K562 (cell line): ENCODE results near the gene PNPO. TPM values are rescaled to one million over a fixed set of nuclear protein-coding genes. Genes with fewer than 3 reads are reported as not detected.

Experiments used
- BRD4 ChIP-seq: fragments of 200-600 bp; sonication (generic); IDR thresholded peaks from 2 replicates; pipeline ENCODE4 v1.6.1; 2017; ENCODE audit warnings: inconsistent platforms
- BRF1 ChIP-seq: IDR thresholded peaks from 3 replicates; pipeline ENCODE4 v1.6.1; 2011; ENCODE audit warnings: borderline replicate concordance, mild to moderate bottlenecking; ENCODE audit not compliant: insufficient read length; ENCODE audit errors: extremely low read depth
- CCAR2 ChIP-seq: fragments of 200-400 bp; formaldehyde crosslinking; IDR thresholded peaks from 2 replicates; pipeline ENCODE4 v1.6.1; 2017; ENCODE audit warnings: mild to moderate bottlenecking, low read depth, low read length
- EP400 ChIP-seq: fragments of 450-650 bp; IDR thresholded peaks from 2 replicates; pipeline ENCODE4 v1.6.1; 2017; ENCODE audit warnings: antibody characterized with exemption, mild to moderate bottlenecking, moderate library complexity
- ESRRB ChIP-seq: fragments of 250-450 bp; sonication (Bioruptor Pico); IDR thresholded peaks from 2 replicates; pipeline ENCODE4 v1.5.0; 2020; ENCODE audit warnings: mild to moderate bottlenecking, moderate library complexity, borderline replicate concordance
- ETS1 ChIP-seq: conservative IDR thresholded peaks from 2 replicates; pipeline ENCODE4 v1.6.1; 2011; ENCODE audit warnings: low read depth, mild to moderate bottlenecking, low read length; ENCODE audit not compliant: control insufficient read depth
- ETV1 ChIP-seq: fragments of 450-650 bp; conservative IDR thresholded peaks from 2 replicates; pipeline ENCODE4 v1.6.1; 2016; ENCODE audit warnings: missing genetic modification characterization, control low read depth, low read depth, missing compliant biosample characterization
- FOXO4 ChIP-seq: fragments of 450-650 bp; formaldehyde crosslinking; IDR thresholded peaks from 2 replicates; pipeline ENCODE4 v1.4.0; 2020; ENCODE audit warnings: mild to moderate bottlenecking, moderate library complexity
- FOXP1 ChIP-seq: sonication (generic); formaldehyde crosslinking; IDR thresholded peaks from 2 replicates; pipeline ENCODE4 v1.8.0; 2022; ENCODE audit warnings: mild to moderate bottlenecking, missing genetic modification reagents
- HDAC2 ChIP-seq: fragments of 450-650 bp; IDR thresholded peaks from 2 replicates; pipeline ENCODE4 v1.6.1; 2016; ENCODE audit warnings: mild to moderate bottlenecking
- KLF13 ChIP-seq: fragments of 450-650 bp; IDR thresholded peaks from 2 replicates; pipeline ENCODE4 v1.6.1; 2016; ENCODE audit warnings: missing genetic modification characterization, low read depth, mild to moderate bottlenecking, missing compliant biosample characterization, moderate library complexity, borderline replicate concordance
- MCM2 ChIP-seq: fragments of 450-650 bp; IDR thresholded peaks from 2 replicates; pipeline ENCODE4 v1.6.1; 2017; ENCODE audit warnings: low read depth, mild to moderate bottlenecking
- NCOA4 ChIP-seq: fragments of 450-650 bp; IDR thresholded peaks from 2 replicates; pipeline ENCODE4 v1.6.1; 2018; ENCODE audit warnings: mild to moderate bottlenecking; ENCODE audit not compliant: partially characterized antibody
- SMARCA5 ChIP-seq: fragments of 450-650 bp; IDR thresholded peaks from 2 replicates; pipeline ENCODE4 v1.6.1; 2016
- TFE3 ChIP-seq: fragments of 450-650 bp; formaldehyde crosslinking; IDR thresholded peaks from 2 replicates; pipeline ENCODE4 v1.4.0; 2020; ENCODE audit warnings: mild to moderate bottlenecking, mixed read lengths
- ZHX1 ChIP-seq: fragments of 150-350 bp; conservative IDR thresholded peaks from 2 replicates; pipeline ENCODE4 v1.6.1; 2014; ENCODE audit warnings: low read length
- ZNF197 ChIP-seq: fragments of 200-800 bp; sonication (Bioruptor generic); IDR thresholded peaks from 2 replicates; pipeline ENCODE4 v1.6.1; 2016; ENCODE audit warnings: low read depth, missing genetic modification characterization, missing compliant biosample characterization
- ZNF274 ChIP-seq: IDR thresholded peaks from 2 replicates; pipeline ENCODE4 v1.6.1; 2011; ENCODE audit warnings: low read depth, mild to moderate bottlenecking, low read length, moderate library complexity, borderline replicate concordance
- ZNF277 ChIP-seq: fragments of 250-450 bp; sonication (Bioruptor Pico); IDR thresholded peaks from 2 replicates; pipeline ENCODE4 v1.8.0; 2022; ENCODE audit warnings: inconsistent platforms, mild to moderate bottlenecking, moderate library complexity, borderline replicate concordance
- polyA plus RNA-seq, 8 experiments: library from polyadenylated mRNA; depleted of rRNA in 4 of 8; stranded (reverse) in 5 of 8; unstranded in 3 of 8; fragments of >200 nt; fragmentation: Nextera tagmentation in 2 of 8; fragmentation: Illumina TruSeq in 1 of 8; extraction: Ambion mirVana in 2 of 8; extraction: Trizol in 1 of 8; gene quantifications; 2 replicates each; pipeline versions ENCODE4 v1.2.1 to v1.2.3, GENCODE V29; 2011 to 2014; ENCODE audit warnings: inconsistent platforms in 1 of 8, missing spikeins in 1 of 8
- total RNA-seq, 7 experiments: library from RNA; depleted of rRNA in 6 of 7; stranded (reverse); fragments of >200 nt in 6 of 7; fragmentation: Illumina TruSeq in 2 of 7; extraction: Trizol in 2 of 7; gene quantifications; 2 replicates each; pipeline versions ENCODE4 v1.2.1 to v1.2.3, GENCODE V29; 2011 to 2021; ENCODE audit warnings: low replicate concordance in 1 of 7

The PNPO gene
- total and polyA plus RNA-seq, 9 of the 15 experiments (the other 6 are each of a cell fraction or from before 2014, with no cell fraction given): 16.6 to 39.0 (median 27.4) TPM

GRCh38 chr17:47970725-47971499 is 29.5 kb downstream of the PNPO start, which contains the start of gene CDK5RAP3 (continued):
- TF ChIP-seq ZHX1: no peak
- 0 out of 2 replicates have a peak, but pooled peaks have one; percentile 21 for TF ChIP-seq ETS1
- TF ChIP-seq FOXP1 (CRISPR knock-in tag): peak; percentile 94; the same call in 1 of the 2 replicates
- peak; percentile 95 for TF ChIP-seq KLF13
- no peak for TF ChIP-seq TFE3 (CRISPR knock-in tag)
- no peak for TF ChIP-seq ESRRB (CRISPR knock-in tag)
- no peak for TF ChIP-seq MCM2
- peak; percentile 92; the same call in 1 of the 2 replicates for TF ChIP-seq HDAC2
- TF ChIP-seq BRD4: no peak
- peak; percentile 76 for TF ChIP-seq ETV1 (tag)
- no peak for TF ChIP-seq ZNF274
- TF ChIP-seq ZNF197 (CRISPR knock-in tag): no peak
- no peak for TF ChIP-seq CCAR2
- peak; percentile 98 for TF ChIP-seq EP400
- TF ChIP-seq SMARCA5: no peak
- no peak for TF ChIP-seq BRF1
- TF ChIP-seq FOXO4 (CRISPR knock-in tag): no peak
- TF ChIP-seq NCOA4: no peak
- no peak for TF ChIP-seq ZNF277 (CRISPR knock-in tag)
